ENCODE data around the gene GPC3.

The GPC3 gene

DNA sequence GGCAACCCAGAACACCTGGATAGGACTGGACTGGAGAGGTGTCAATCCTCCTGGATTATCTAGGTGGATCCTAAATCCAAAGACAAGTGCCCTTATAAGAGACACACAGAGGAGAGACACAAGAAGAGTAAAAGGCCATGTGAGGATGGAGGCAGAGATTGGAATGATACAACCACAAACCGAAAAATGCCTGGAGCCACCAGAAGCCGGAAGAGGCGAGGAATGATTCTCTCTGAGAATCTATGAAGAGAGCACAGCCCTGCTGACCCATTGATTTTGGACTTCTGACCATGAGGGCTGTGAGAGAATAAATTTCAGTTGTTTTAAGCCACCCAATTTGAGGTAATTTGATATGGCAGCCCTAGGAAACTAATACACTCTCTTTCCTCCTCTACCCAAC is 20.1 kb downstream of the GPC3 start:
- no peak for DNase-seq

DNA sequence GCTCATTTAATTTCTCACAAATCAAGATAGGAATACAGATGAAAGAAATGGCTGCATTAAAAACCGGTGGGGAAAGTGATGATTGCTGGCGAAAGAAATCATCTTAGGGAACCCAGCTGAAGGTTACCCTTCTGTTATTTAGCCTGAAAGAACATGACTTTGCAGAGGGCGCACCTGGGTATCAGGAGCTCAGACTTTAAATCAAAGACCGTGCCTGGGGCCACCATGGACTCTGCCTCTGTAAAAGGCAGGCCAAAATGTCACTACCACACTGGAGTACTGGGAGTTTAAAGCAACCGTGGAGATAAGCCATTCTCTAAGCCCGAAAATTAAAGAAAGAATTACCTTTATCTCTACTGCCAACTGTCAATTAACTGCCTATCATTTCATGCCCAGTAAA is 24.3 kb downstream of the GPC3 start:
- DNase-seq: no peak

- no peak for DNase-seq
Measured at GRCh38 chrX:133959972-133960371, 25.4 kb downstream of the GPC3 start.

GRCh38 chrX:133958997-133959688 is 26.3 kb downstream of the GPC3 start:
- DNase-seq: no peak

GRCh38 chrX:133956570-133957340 is 28.6 kb downstream of the GPC3 start:
- DNase-seq: no peak

GRCh38 chrX:133953785-133954355 is 31.5 kb downstream of the GPC3 start:
- DNase-seq: no peak

DNA sequence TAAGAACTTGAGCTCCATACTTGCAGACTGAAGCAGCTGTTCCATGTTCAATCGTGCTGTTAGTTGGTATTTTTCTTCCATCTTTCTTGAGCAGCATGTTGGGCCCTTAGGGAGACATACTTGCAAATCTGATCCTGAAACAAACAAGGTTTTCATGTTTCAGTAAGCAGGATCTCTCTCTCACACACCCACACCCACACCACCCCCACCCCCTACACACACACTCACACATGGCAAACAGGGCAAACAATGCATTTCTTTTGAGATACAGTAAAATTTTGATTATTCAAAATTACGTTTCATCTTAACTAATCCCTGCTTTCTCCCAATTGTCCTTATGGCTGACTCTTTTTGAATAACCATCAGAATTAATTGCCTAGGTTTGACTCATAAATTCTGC is 32.3 kb downstream of the GPC3 start:
- DNase-seq: no peak

DNA sequence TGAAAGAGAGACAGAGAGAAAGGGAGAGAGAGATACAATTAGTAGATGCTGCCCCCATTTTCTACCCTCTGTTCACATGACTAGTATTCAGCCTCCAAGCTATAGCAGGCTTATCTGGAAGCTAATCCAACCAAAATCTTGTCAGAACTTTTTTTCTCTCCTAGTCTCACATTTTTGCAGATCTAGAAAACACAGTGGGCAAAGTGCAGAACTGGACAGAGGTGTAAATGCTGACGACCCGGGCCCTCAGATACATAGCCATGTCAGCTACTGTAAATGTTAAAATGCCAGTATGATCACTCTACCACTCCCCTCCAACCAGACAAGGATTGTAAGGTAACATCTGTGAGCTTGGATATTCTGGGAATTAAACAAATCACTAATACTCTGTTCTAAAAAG is 34.3 kb downstream of the GPC3 start:
- no peak for DNase-seq

GRCh38 chrX:133950214-133950613 is 35.2 kb downstream of the GPC3 start:
- no peak for DNase-seq

- DNase-seq: no peak
Measured at GRCh38 chrX:133948895-133949294, 36.5 kb downstream of the GPC3 start.

DNA sequence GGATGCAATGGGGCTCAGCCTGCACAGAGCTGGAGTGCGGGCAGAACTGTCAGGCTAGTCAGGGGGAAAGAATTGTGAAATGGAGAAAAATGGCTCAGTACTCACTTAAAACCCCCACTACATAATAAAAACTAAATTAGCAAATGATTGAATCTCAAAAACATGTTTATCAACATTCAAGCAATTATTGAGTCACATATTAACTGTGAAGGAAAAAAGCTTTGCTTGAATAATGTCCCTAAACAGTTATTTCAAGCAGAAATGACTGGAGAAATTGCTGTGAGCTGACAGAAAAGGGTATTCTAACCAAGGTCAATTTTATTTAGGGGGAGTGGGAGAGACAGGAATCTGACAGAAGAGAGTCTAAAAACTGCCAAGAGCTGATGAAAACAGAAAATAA is 37.4 kb downstream of the GPC3 start:
- DNase-seq: no peak

DNA sequence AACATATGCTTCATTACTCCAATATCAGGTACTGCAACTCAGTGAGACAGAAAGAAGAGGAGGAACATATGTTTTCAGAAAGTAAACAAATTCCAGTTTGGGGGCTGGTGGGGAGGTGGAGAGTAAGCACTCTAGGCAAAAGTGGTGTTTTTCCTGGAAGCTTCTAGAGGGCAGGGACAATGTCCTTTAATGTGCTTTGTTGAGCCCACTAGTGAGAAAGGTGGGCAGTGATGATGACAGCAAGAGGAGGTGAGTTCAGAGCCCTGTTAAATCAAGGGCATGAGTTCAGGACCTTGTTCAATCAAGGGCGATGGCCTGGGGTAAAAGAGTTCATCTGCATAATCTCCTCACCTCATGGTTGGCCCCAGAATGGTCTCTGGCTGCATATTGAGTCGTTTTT is 38.4 kb downstream of the GPC3 start:
- no peak for DNase-seq

DNA sequence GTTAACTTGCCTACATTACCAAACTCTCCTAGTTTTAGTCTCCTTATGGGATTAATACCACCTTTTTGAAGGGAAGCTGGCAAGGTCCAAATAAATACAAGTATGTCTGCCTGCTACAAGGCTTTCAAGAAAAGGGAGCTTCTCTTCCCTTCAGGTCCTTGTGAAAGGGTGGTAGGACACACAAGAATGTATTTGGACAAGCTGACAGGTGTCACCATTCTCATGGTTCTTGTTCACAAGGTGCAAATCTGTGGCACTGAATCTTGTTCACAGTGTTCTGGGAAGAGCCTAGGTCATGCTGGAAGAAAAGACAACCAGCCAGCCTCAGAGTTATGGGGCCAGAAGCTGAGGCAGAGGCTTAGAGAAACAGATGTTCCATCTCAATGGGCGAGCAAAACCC is 41.9 kb downstream of the GPC3 start:
- no peak for DNase-seq

GRCh38 chrX:133939655-133940302 is 45.6 kb downstream of the GPC3 start:
- no peak for DNase-seq

DNA sequence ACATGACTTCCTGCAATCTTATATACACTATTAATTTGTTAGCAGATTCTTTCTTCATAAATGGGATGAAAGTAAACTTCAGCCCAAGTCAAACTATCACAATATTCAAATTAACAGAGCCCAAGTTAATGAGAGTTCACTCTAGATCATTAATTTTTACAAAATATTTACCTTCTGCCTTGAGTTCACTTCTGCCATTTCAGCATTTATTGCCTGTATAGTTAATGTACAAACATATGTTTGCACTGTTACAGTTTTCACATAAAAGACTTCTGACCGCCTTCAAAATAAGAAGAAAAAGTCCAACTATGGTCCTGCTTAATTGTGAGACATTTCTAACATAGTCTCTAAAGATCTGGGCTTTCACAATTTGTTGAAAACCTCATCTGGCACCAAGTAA is 46.9 kb downstream of the GPC3 start:
- no peak for DNase-seq

GRCh38 chrX:133937022-133937421 is 48.4 kb downstream of the GPC3 start:
- DNase-seq: no peak

GRCh38 chrX:133935076-133935475 is 50.3 kb downstream of the GPC3 start:
- no peak for DNase-seq

- DNase-seq: no peak
Measured at GRCh38 chrX:133933316-133933715, 52.1 kb downstream of the GPC3 start.

DNA sequence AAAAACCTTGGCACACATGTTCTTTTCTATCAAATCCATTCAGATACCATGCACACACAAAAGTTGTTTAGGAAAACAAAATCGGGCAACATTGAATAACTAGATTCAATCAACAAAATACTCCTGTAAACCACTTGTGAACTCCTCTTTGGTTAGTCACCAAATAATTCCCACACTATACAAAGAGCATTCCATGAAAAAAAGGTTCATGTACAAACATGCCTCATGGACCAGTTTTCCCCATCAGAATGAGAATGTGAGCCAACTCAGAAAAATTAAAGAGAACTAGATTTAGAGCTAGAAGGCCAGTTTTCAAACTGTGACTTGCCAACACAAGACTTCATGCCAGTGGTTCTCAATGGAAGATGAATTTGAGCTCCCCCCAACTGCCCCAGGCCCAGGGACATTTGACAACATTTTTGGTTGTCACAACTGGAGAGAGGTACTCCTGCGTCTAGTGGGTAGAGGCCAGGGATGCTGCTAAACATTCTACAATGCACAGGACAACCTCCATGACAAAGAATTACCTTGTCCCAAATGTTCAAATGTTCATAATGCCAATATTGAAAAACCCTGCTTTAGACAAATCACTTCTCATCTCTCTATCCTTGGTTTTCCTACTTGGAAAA is 55.4 kb downstream of the GPC3 start:
- no peak for DNase-seq

DNA sequence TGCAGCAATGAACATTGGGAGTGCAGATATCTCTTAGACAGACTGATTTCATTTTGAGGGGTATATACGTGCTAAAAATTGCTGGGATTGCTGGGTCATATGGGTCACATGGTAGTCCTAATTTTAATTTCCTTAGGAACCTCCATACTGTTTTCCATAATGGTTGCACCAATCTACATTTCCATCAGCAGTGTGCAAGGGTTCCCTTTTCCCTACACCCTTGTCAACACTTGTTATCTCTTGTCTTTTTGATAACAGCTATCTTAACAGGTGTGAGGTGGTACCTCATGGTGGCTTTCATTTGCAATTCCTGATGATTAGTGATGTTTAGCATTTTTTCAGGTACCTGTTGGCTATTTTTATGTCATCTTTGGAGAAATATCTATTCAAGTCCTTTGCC is 57.0 kb downstream of the GPC3 start:
- DNase-seq: no peak

DNA sequence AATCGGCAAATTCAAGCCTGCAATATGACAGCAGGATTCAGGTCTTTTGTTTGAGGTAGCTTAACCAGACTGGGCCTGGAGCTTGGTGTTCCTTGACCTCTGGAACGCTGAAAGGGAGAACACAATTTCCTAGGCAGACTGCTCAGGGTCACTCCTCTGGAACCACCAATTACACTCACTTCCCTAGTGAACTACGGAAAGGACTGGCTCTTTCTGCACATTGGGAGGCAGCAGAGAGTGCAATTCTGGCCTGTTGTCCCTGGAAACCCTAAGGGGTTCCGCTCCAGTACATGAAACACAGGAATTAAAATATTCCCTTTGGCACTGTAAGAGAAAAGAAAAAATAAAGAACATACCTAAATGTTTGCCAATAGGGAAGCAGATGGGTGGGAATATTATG is 58.6 kb downstream of the GPC3 start:
- no peak for DNase-seq

DNA sequence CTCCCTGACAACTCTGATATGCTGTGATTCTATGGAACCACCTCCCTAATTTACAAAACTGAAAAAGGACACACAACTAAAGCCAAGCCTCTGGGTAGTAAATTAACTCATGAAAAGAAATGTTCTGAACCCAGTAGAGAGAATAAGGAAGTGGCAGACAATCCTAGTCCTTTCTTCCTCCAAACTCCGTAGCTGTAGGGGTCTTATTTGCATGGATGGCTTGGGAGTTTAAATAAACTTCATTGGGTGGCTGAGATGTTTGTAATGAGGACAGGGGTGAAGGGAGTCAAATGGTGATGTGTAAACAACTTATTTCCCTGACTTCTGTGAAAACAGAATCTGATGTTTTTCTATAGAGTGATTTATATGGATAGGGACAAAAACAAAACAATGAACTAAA is 59.3 kb downstream of the GPC3 start:
- DNase-seq: no peak

- no peak for DNase-seq
Measured at GRCh38 chrX:133924548-133924947, 60.8 kb downstream of the GPC3 start.

Data from NCI-H446 treated with DMSO at 0.1 percent for 48 hours (cell line).